Activated T-helper 1 cell treated with anti-CD3 and anti-CD28 coated beads, Interleukin-2, amount 50 U/mL, for 16 hours (primary cell): ENCODE data around the gene FAM221A.
"Not testable (repeated sequence)": the region's sequence is repeated elsewhere in the genome, so short reads cannot be mapped to it uniquely, and the experiment has no call there.

Source experiments
- DNase-seq, 2 donors: peaks; one replicate each; pipeline ENCODE4 v3.0.0-alpha.2; 2020; ENCODE audit warnings: low read depth in 1 of 2, low spot score in 1 of 2

FAM221A gene, protein sequence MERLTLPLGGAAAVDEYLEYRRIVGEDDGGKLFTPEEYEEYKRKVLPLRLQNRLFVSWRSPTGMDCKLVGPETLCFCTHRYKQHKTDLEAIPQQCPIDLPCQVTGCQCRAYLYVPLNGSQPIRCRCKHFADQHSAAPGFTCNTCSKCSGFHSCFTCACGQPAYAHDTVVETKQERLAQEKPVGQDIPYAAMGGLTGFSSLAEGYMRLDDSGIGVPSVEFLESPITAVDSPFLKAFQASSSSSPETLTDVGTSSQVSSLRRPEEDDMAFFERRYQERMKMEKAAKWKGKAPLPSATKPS

DNA sequence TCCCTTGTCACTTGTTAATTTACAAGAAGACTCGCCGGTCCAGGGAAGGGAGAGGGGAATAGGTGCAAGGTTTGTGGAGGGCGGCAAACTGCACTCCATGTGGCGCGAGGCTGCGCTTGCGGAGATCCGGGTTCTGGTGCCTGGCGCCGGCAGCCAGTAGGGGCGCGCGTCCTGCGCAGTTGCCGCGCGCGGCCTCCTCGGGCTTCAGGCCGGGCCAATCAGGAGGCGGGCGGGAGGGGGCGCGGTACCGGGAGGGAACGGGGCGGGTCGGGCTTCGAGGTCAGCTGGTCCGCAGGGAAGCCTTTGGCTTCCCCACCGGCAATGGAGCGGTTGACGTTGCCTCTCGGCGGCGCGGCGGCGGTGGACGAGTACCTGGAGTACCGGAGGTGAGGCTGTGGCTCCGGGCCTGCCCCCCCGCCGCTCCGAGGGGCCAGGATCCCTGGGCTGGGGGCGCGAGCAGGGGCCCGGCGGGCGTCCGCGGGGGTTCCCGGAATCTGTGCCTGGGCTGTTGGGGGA, at the start of gene FAM221A:
Gene FAM221A, plus strand, starts transcription at position 302 of the 516 bp plus-strand sequence. Its CDS starts 20 bp downstream, at position 322.
- peak; percentile 55 to 73 for DNase-seq

DNA sequence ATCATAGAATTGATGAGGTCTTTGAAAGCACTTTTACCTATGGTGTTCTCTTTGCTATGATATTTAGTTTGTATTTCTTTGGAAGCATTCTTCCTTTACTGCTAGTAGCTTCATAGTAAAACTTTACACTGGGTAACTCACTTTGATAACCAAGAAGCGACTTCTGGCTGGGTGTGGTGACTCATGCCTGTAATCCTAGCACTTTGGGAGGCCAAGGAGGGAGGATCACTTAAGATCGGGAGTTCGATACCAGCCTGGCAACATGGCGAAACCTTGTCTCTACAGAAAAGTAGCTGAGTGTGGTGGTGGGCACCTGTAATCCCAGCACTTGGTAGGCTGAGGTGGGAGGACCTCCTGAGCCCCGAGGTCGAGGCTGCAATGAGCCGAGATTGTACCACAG, 46.6 kb upstream of the FAM221A start:
- no peak for DNase-seq

DNA sequence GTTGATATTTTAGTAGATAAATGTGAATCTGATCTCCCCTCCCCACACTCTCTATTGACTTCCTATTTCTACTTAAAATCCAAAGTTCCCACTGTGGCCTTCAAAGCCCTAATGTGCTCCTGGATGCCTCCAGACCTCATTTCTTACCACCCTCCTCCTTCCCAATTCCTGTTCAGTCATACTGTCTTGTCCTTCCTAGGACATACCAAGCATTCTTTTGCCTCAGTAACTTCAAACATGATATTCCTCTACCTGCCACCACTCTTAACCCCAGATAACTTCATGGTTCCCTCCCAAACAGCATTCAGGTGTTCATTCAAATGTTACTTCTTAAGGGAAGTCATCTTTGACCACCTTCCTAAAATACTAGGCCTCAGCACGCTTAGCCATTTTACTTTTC, 34.2 kb upstream of the FAM221A start:
- DNase-seq = no peak

DNA sequence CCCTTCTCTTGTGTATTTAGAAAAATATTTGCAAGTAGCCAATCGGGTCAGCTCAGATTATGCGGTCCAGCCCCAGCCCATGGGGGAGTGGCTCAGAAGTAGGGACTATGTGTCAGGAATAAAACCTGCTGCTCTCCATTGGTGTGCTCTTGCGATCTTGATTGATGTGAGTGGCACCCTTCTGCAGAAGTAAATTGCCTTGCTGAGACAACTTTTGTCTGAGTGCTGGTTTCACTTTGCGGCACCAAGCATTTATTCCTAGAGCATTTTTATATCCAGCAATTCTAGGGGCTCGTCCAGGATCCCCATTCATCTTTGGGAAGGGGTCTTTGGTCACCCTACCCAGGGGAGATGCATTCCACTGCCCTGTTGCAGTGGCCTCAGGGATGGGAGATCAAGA, 26.1 kb upstream of the FAM221A start:
- no peak for DNase-seq

DNA sequence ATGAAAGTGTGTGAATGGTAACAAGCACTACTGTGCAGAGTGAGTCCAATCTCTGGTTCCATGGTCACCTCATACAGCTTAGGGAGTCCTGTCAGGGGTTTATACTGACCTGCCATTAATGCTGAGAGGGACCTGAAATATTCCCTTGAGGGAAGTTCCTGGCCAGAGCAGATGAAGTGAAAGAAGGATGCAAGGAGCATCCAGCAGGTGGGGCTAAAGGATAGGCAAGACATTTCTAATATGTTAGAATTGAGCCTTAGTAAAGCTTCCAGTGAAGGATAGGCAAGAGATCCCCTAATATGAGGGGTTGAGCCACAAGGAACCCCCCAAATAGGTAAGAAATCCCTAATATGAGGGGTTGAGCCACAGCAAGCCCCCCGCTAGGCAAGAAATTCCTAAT, 25.5 kb upstream of the FAM221A start:
- no peak for DNase-seq

DNA sequence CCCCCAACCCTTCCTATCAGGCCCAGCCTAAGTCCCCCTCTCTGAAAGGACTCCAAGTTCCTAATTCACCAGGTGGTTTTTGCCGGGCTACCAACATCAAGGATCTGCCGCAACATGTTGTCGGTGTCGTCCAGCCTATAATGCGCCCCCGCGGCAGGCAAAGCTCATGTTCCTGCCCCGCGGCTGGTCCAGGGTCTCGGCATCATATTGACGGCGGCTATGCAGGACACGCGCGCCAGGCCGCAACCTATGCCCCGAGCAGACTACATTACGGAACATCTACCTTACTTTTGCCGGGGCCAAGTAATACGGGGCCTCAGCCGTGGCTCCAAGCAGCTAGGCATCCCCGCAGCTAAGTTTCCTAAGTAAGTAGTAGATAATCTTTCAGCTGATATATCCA, 24.6 kb upstream of the FAM221A start:
- no peak for DNase-seq

DNA sequence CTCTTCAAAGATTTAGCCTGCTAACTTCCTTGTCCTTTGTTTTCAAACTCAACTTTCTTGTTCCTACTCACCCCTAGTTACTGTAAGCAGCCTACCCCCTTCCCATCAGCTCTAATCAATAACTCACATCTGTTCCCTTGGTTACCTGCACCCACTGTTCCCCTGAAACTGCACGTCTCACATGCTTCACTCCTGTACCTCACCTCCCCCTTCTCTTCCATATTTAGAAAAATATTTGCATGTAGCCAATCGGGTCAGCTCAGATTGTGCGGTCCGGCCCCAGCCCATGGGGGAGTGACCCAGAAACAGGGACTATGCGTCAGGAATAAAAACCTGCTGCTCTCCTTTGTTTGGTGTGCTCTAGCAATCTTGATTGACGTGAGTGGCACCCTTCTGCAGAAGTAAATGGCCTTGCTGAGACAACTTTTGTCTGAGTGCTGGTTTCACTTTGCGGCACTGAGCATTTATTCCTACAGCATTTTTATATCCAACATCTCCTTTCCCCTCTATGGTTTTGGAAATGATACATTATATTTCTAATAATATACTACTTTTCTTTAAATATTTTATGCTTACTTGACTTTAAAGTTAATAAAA, 21.1 kb upstream of the FAM221A start:
- no peak for DNase-seq

DNA sequence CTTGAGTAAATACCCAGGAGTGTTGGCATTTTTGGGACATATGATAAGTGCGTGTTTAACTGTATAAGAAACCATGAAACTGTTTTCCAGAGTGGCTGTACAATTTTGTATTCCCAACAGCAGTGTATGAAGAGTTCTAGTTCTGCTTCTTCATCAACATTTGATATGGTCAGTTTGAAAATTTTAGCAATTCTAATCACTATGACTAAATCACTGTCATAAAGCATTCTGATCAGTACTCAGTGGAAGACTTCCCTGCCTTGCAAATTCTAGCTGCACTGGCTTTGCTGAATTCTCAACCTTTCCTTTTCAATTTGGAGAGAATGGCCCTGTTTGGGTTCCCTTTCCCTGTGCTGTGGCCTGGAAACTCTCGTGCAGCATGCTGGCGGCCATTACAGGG, 18.6 kb upstream of the FAM221A start:
- no peak for DNase-seq

DNA sequence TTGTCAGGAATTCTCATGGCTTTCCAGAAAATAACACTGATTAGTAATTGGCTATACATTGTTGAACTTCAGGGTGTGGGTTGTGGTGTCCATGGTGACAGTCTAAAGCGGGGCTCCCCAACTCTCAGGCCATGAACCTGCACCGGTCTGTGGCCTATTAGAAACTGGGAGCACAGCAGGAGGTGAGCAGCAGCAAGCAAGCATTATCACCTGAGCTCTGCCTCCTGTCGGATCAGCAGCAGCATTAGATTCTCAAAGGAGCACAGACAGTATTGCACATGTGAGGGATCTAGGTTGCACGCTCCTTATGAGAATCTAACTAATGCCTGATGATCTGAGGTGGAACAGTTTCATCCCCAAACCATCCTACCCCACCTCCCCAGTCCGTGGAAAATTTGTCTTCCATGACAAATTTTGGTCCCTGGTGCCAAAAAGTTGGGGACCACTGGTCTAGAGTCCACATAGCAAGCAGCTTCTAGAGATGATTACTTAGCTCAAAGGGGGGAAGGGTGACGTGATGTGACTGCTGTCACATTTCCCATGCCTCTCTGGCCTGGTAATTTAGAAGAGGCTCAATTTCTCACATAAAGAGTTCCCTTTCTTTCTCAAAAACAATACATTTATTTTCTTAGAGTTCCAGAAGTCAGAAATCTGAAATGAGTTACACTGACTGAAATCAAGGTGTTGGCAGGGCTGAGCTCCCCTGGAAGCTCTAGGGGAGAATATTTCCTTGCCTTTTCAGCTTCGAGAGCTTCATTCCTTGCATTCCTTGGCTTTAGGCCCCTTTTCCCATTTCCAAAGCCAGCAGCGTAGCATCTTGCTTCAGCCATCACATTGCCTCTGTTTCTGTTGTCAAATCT, 17.6 kb upstream of the FAM221A start:
- DNase-seq = no peak

DNA sequence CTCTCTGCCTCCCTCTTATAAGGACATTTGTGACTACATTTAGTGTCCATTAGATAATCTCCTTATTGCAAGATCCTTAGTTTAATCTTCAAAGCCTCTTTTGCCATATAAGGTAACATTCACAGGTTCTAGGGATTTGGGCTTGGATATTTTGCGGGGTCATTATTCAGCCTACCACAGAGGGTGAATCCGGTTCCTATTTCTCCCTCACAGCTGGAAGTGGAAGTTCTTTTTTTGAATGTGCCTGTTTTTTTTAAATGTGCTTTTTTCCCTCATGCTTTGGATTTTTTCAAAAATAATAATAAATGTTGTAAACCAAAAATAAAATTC, 17.1 kb upstream of the FAM221A start:
- no peak for DNase-seq

DNA sequence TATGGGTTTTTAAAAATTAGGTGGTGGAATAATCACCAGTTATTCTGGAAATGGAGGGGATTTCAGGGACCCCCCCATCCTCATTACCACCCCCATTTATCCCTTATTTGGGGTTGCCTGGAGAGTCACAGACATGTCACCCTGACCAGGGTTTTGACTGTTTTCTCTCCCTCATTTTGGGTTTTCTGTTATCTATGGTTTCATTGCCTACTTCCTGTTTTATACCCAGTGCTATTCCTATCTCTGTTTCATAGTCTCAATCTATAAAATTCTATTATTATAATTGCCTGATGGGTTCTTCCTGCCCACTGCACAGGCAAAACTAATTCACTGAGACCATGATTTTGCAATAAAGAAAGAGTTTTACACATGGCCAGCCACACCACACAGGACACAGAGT, 15.9 kb upstream of the FAM221A start:
- no peak for DNase-seq

DNA sequence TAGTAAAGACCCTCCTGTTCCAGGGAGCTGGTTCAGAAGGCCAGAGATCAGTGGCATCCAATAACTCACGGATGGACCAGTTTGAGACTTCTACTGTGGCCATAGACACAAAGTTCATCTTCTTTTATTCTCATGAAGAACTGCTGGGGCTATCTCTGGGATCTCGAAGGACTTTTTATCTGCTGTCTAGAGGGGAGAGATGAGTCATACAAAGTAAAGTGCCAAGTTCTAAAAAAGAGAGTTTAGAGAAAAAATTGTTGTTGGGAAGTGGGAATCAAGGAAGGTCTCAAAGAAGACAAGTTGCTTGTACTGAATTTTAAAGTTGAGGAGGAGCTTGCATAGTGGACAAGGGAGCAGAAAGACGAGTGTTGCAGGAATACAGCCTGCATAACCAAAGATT, 8.0 kb upstream of the FAM221A start:
- DNase-seq = no peak

DNA sequence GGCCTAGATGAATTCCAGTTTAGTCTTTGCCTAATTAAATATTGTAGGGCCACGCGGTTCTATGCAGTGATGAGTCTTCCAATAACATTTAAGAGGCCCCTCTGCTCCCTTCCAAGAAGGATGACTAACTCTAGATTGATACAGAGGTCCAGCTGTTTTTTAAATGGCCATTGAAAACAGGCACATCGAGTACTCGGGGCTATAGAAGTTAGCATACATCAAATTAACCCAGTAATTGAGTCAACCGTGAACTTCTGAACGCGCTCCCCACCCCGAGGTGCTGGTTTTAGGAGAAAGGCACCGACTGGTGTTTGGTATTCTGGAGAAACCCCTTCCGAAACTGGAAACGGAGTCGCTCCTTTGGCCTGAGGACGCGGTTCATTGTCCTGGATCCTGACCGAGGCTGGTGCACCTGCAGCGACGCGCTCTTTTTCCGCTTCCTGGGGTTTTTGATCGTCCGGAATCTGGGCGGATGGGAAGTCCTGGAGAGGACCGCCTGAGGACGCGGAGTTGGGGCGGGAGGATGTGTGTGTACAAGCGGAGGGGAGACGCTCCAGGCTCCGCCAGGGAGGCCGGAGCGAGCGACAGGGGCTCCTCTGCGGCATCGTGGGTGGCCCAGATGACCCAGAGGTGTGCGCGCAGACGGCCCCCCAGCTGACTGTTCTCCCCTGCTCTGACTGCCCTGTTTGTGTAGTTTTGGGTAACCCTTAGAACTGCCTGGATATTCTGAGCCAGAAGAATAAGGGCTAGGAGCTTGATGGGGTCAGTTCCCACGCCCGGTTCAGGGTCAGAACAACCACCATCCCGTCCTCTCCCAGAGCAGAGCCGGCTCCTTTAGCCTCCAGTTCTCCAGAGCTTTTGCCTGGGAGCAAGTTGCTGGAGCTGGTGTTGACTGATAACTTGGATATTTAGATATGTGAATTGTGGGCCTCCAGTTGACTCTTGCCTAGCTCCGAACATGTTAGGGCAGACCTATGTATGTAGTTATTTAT, 711 bp downstream of the FAM221A start:
- DNase-seq = peak; percentile 5 to 11

DNA sequence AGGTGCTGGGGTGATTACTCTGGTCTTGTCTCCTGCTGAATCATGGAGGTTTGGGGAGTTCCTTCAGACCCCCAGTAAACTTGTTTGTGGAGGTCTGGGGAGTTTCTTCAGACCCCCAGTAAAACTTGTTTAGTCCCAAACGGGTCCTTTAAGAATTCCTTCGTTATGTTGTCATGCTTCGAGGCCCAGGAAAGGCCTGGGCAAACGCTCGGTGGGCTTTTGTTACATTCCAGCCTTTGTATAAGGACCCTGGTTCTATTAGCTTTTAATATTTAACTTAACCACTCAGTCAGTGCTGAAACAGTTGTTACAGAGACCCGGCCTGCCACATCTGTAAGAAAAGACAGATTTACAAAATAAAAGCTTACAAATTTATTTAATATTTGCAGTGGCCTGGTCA, 4.0 kb downstream of the FAM221A start:
- DNase-seq = not testable (repeated sequence)

DNA sequence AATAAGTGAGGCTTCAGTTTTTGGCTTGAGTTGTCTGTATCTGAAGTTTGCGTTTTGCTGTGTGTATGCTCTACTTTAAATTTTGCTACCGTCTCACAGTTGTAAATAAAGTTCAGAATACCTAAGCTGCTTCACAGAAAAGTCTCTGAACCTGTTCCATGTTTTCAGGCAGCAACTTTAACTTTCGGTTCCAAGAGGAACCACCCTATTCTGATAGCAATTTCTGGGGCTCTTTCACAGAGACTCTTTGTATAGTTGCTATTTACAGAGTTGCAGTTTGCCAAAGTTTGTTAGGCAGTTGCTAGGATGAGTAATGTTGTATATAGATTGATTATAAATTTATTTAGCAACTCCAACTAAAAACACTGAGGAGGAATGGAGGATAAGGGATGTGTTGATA, 5.7 kb downstream of the FAM221A start:
- no peak for DNase-seq

DNA sequence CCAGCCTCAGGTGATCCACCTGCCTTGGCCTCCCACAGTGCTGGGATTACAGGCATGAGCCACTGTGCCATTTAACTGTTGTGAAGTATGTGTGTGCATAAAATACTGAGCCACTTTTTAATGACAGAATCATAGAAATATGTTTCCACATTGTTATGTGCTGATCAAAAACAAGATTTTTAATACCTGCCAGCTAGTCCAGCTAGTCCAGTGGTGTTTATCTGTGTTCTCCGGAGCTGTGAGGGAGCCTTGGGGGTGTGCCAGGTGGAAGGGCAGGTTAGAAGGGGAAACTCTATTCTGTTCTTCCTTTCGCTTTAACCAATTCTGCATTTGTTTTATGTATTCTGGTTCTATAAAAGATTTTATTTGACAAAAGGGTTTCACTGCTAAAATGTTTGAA, 7.0 kb downstream of the FAM221A start:
- DNase-seq = no peak

DNA sequence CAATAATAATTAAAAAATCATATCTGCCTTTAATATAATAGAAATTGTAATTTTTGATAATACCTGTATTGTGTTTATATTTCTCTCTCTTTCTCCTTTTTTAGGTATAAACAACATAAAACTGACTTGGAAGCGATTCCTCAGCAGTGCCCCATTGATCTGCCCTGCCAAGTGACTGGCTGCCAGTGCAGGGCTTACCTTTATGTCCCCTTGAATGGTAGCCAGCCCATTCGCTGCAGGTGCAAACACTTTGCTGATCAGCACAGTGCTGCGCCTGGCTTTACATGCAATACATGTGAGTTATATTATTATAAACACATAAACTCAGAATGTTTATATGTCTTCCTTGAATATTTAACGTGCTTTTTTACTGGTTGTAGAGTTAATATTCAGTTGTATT, 9.2 kb downstream of the FAM221A start:
- DNase-seq = no peak

DNA sequence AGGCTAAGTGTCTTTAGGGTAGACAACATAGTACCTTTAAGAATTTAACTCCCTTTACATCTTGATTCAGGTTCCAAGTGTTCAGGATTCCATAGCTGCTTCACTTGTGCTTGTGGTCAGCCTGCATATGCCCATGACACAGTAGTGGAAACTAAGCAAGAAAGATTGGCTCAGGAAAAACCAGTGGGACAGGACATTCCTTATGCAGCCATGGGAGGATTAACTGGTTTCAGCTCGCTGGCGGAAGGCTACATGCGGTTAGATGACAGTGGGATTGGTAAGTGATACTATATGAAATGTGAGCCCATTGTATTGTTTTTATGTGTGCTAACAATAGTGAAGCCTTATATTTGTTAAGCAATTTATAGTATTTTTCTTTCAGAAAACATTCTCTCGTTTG, 11.3 kb downstream of the FAM221A start:
- DNase-seq = no peak

DNA sequence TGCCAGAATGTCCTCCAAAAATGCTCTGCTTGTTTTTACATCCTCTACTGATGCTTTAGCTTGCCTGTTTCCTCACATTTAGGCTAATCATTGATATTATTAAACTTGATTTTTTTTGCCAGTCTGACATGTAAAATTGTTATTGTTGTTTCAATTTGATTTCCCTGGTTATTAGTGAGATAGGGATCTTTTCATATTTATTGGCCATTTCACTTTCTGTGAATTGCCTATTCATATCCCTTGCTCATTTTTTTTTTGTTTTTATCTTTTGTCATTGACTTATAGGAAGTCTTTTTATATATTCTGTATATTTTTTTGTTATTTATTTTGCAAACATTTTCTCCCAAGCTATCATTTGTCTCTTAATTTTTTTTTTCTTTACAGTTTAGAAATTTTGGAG, 13.2 kb downstream of the FAM221A start:
- no peak for DNase-seq

DNA sequence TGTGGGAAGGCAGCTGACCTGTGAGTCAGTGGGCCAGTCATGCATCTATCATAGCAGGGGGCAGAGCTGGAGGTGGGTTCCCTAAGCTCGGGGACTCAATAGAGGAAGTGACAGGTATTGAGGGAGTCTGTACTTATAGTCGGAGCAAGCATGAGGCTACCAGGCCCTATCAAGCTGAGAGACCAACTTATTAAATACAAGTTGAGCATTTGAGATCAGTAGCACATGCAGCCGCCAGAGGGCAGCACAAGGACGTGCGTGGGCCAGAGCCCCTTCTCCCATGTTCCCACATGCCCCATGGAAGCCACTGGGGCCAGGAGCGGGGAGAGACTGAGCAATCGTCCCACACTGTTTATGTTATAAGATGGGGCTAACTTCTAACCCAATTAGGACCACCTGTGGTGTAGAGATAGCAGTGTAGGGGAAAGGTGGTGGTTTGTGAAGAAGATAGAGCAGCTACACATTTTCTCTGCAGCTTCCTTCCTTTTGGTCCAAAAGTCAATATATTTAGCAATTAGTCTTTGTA, 17.0 kb downstream of the FAM221A start:
- peak; percentile 18 to 30 for DNase-seq

DNA sequence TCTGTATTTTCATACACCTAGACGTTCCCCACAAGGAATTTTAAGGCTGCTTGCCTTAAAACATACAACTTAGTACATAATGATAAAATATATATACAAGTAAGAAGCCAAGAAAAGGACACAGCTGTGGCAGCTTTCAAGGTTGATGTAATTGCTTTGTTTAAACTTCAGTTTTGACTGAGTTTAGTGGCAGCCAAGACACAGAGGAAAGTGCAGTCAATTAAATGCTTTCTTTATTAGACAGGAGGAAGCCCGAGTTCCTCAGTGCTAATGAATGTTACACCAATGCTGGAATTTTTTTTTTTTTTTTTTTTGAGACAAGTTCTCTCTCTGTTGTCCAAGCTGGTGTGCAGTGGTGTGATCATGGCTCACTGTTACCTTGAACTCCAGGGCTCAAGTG, 18.8 kb downstream of the FAM221A start:
- no peak for DNase-seq
